MCF 10A (cell line): Measurements from ENCODE around the gene NFIA. TPM values are rescaled to one million over a fixed set of nuclear protein-coding genes. Genes with fewer than 3 reads are reported as not detected.

ENCODE experiments used
- BruUV-seq: library from RNA; stranded (reverse); fragments of 400-500 nt; replicated peaks from 2 replicates; lab custom pipeline; 2021; lab: Mats Ljungman, UMichigan
- CTCF ChIA-PET: fragments of 300-600 bp; sonication (Branson Sonifier 250); formaldehyde crosslinking; extraction: SDS; loops from one replicate; lab custom pipeline; 2021; ENCODE audit warnings: antibody characterized with exemption, inconsistent platforms; lab: Yijun Ruan, JAX
- POLR2A ChIA-PET: fragments of 300-600, 350-650 bp; sonication (Branson Sonifier 250); formaldehyde crosslinking; extraction: SDS; loops from one replicate; lab custom pipeline; 2020; ENCODE audit warnings: antibody characterized with exemption, inconsistent platforms; lab: Yijun Ruan, JAX
- DNase-seq: peaks from one replicate; pipeline ENCODE4 v3.0.0-alpha.2; 2018; ENCODE audit not compliant: unreplicated experiment
- H3K27ac Mint-ChIP-seq: one replicate; pipeline ENCODE4 v1.8.0; 2022; ENCODE audit warnings: mild to moderate bottlenecking, low read depth, mixed read lengths; ENCODE audit not compliant: unreplicated experiment
- H3K27me3 Mint-ChIP-seq: one replicate; pipeline ENCODE4 v1.8.0; 2022; ENCODE audit warnings: mixed read lengths; ENCODE audit not compliant: insufficient read depth, unreplicated experiment
- H3K36me3 Mint-ChIP-seq: one replicate; pipeline ENCODE4 v1.8.0; 2022; ENCODE audit warnings: mild to moderate bottlenecking, moderate library complexity, mixed read lengths; ENCODE audit not compliant: insufficient read depth, unreplicated experiment
- H3K4me1 Mint-ChIP-seq: one replicate; pipeline ENCODE4 v1.8.0; 2022; ENCODE audit warnings: mixed read lengths; ENCODE audit not compliant: insufficient read depth, unreplicated experiment
- H3K4me3 Mint-ChIP-seq: one replicate; pipeline ENCODE4 v1.8.0; 2022; ENCODE audit warnings: mild to moderate bottlenecking, moderate library complexity, mixed read lengths; ENCODE audit not compliant: unreplicated experiment
- H3K9me3 Mint-ChIP-seq: one replicate; pipeline ENCODE4 v1.8.0; 2022; ENCODE audit warnings: mixed read lengths; ENCODE audit not compliant: unreplicated experiment
- intact Hi-C: fragments of 100-400 bp; cut with micrococcal nuclease; formaldehyde crosslinking; loops from 2 replicates; pipeline ENCODE4 v1.14.1; 2022
- total RNA-seq: library from RNA; stranded (reverse); gene quantifications from 2 replicates; pipeline ENCODE4 v1.2.3, GENCODE V29; 2022
- TF ChIP-seq, protein P1 (sequence below): fragments of 200-600 bp; IDR thresholded peaks from one replicate; pipeline ENCODE4 v1.8.0; 2022; ENCODE audit warnings: antibody characterized with exemption, mild to moderate bottlenecking; ENCODE audit not compliant: unreplicated experiment

Gene NFIA
- total RNA-seq, 1 experiment from 2014 or later, result 54.8 TPM

DNA sequence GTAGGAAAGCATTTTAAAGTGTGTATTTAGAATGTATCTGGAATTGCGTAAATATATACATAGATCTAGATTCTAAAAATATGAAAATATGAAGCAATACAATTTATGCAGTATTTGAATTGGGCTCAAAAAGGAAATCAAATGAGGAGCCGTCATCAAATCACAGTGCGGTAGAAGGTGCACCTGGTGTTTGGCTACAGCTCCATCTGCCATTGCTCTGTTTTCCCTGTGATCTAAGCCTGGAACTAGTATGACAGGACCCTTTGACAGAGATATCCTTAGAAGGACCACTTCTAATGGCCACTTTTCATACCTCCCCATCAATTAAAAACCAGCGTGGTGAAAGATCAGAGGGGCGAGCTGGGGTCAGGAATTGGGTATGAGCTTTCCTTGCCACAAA lies 202.6 kb downstream of the NFIA start:
- no TSS peak for BruUV-seq
- Mint-ChIP-seq H3K4me1 (peaks cover 37% of the 10 kb centered on the region), H3K9me3 (no peaks in the 10 kb centered on the region), H3K36me3 (peaks cover 11% of the 10 kb centered on the region), H3K27me3 (no peaks in the 10 kb centered on the region), H3K4me3 (no peak overlapping the region), H3K27ac (no peak overlapping the region)
- DNase-seq, result no peak
- ChIA-PET CTCF (interaction anchor here (0.8 to 2.3 kb wide), 4 partner anchors 54 to 235 kb away, joined by 3 to 14 read pairs (median 6); no protein-coding TSS in a partner anchor), POLR2A (interaction anchor here (0.6 to 3.0 kb wide), 18 partner anchors 12 to 993 kb away, joined by 3 to 16 read pairs (median 4); no protein-coding TSS in a partner anchor)
- intact Hi-C loops, result loop anchor here (2.0 kb wide), 1 partner anchor 54 kb away; no protein-coding TSS in a partner anchor
- TF ChIP-seq, protein P1, sequence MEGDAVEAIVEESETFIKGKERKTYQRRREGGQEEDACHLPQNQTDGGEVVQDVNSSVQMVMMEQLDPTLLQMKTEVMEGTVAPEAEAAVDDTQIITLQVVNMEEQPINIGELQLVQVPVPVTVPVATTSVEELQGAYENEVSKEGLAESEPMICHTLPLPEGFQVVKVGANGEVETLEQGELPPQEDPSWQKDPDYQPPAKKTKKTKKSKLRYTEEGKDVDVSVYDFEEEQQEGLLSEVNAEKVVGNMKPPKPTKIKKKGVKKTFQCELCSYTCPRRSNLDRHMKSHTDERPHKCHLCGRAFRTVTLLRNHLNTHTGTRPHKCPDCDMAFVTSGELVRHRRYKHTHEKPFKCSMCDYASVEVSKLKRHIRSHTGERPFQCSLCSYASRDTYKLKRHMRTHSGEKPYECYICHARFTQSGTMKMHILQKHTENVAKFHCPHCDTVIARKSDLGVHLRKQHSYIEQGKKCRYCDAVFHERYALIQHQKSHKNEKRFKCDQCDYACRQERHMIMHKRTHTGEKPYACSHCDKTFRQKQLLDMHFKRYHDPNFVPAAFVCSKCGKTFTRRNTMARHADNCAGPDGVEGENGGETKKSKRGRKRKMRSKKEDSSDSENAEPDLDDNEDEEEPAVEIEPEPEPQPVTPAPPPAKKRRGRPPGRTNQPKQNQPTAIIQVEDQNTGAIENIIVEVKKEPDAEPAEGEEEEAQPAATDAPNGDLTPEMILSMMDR, result no peak

GRCh38 chr1:61285371-61285885 lies 203.1 kb downstream of the NFIA start:
- peaks cover 37% of the 10 kb centered on the region for H3K4me1 Mint-ChIP-seq
- CTCF ChIA-PET, result interaction anchor here (0.6 to 2.3 kb wide), 8 partner anchors 27 to 1316 kb away, joined by 3 to 14 read pairs (median 3); no protein-coding TSS in a partner anchor
- TF ChIP-seq, protein P1, result no peak
- no peaks in the 10 kb centered on the region for H3K9me3 Mint-ChIP-seq
- POLR2A ChIA-PET, result interaction anchor here (0.9 to 3.0 kb wide), 20 partner anchors 11 to 236 kb away, joined by 3 to 16 read pairs (median 4); no protein-coding TSS in a partner anchor
- H3K27me3 Mint-ChIP-seq, result no peaks in the 10 kb centered on the region
- no peak for DNase-seq
- intact Hi-C loops, result loop anchor here (2.0 kb wide), 1 partner anchor 53 kb away; no protein-coding TSS in a partner anchor
- BruUV-seq, result TSS peak; percentile 84
- peak overlapping the region; percentile 5 for H3K4me3 Mint-ChIP-seq
- peaks cover 11% of the 10 kb centered on the region for H3K36me3 Mint-ChIP-seq
- peak overlapping the region; percentile 53 for H3K27ac Mint-ChIP-seq

DNA sequence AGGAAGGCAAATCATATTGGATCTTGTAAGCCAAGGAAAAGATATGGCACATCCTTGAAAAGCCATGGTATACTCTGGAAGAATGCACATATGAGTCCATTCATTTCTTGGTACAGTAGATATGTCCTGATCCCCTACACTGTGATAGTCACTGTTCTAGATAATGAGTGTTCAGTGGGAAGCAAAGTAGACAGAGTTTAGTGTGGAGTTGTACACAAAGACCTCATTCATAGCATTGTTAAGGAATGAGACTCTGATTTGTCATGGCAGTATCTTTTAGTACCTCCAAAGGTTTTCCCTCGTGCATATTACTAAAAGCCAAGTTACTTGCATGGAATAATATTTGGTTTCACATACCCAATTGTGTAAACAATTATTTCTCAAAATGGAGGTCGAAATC lies 204.7 kb downstream of the NFIA start:
- intact Hi-C loops, result loop anchor here (2.0 kb wide), 2 partner anchors 32 to 302 kb away; no protein-coding TSS in a partner anchor

GRCh38 chr1:61287734-61288133 lies 205.4 kb downstream of the NFIA start:
- ChIA-PET POLR2A (interaction anchor here (0.7 to 1.5 kb wide), 2 partner anchors 30 to 31 kb away, joined by 3 read pairs; no protein-coding TSS in a partner anchor), CTCF (no interaction called here)
- Mint-ChIP-seq H3K4me3 (no peak overlapping the region), H3K9me3 (no peaks in the 10 kb centered on the region), H3K27ac (peak overlapping the region; percentile 53), H3K27me3 (no peaks in the 10 kb centered on the region), H3K36me3 (peaks cover 5% of the 10 kb centered on the region), H3K4me1 (peaks cover 43% of the 10 kb centered on the region)
- peak; percentile 57 for DNase-seq
- intact Hi-C loops, result loop anchor here (2.0 kb wide), 2 partner anchors 31 to 301 kb away; no protein-coding TSS in a partner anchor
- TF ChIP-seq, protein P1, result no peak
- no TSS peak for BruUV-seq

More for the DNA sequence above, 204.7 kb downstream of the NFIA start:
- Mint-ChIP-seq H3K27ac (peak overlapping the region; percentile 53), H3K36me3 (peaks cover 5% of the 10 kb centered on the region), H3K9me3 (no peaks in the 10 kb centered on the region), H3K4me1 (peaks cover 37% of the 10 kb centered on the region), H3K27me3 (no peaks in the 10 kb centered on the region), H3K4me3 (no peak overlapping the region)
- no TSS peak for BruUV-seq
- no peak for DNase-seq
- ChIA-PET CTCF (interaction anchor here (0.8 to 2.3 kb wide), 3 partner anchors 48 to 324 kb away, joined by 3 to 14 read pairs (median 4); no protein-coding TSS in a partner anchor), POLR2A (interaction anchor here (0.6 to 3.0 kb wide), 9 partner anchors 20 to 230 kb away, joined by 3 to 16 read pairs (median 5); no protein-coding TSS in a partner anchor)
- TF ChIP-seq, protein P1, result no peak
